GM04504 (cell line): ENCODE data around the gene SMTN.
"Not testable (repeated sequence)": the region's sequence is repeated elsewhere in the genome, so short reads cannot be mapped to it uniquely, and the experiment has no call there.

Experiments
- DNase-seq: peaks from one replicate; pipeline ENCODE4 v3.0.0-alpha.2; 2012; ENCODE audit warnings: low read depth

The SMTN gene

DNA sequence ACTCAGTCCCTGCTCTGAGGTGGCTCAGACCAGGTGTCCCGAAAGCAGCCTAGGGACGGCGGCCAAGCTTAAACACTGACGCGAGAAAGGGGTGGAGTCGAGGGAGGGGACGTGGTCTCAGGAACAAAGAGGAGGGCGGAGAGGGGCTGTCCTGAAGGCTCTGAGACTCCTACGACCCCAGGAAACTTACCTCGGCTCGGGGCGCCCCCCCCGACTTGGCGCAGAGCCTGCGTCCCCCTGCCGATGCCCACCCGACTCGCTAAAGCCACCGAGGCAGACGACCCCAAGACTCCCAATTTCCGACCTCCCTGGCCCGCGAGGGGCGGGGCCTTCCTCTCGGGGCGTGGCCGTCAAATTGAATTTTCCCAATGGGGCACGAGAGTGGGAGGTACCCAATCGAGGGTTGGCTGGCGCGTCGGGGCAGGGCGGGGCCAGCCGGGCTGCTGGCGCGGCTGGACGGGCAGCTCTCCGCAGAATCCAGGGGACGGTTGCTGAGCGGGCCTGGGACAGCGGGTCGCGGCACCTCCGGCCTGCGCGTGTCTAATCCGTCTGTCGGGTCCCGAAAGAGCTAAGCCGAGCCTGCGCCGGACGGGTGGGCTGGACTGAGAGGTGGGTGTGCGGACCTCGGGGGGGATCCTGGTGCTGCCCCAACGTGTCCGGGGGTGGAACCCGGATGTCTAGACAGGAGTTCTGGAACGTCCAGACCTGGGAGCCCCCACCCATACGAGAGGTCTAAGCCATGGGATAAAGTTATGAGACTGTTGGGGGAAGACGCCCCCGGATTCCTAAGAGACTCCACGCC lies at the start of gene SMTN:
Gene SMTN, plus strand, starts transcription at position 471 of the 802 bp plus-strand sequence. CDS start 1,941 bp downstream, outside the sequence.
- DNase-seq = peak; percentile 82

DNA sequence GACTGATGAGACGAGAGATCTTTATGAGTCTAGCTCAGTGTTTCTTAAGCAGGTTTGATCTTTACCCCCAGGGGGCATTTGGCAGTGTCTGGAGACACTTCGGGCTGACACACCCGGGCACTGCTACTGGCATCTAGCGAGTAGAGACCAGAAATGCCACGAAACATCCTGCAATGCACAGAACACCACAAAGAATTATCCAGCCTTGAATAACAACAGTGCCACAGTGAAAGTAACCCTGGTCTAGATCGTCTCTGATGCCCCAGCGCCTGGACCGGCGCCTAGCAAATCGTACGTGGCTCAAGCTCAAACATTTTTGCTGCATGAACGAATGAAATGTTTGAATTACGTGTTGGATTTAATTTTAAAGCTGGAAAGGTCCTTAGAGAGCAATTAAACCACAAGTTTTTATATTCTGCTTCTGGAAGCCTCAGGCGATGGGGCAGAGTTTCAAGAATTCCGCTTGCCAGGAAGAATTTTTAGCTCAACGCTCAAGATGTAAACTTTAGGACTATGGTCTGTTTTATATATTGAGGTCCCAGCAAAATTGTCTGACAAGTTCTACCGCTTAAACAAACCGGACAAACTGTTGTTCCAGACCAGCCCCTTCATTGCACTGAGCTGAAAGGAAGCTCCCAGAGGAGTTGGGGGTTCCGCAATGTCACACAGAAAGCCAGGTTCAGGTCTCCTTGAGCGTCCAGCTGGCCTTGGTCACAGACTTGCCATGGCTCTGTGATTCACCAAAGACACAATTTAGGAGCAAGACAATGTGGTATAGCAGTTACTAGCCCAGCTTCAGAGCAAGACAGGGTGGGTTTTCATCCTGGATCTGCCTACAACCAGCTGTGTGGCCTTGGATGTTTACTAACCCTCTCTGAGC lies 44.2 kb upstream of the SMTN start:
- DNase-seq = peak; percentile 82

DNA sequence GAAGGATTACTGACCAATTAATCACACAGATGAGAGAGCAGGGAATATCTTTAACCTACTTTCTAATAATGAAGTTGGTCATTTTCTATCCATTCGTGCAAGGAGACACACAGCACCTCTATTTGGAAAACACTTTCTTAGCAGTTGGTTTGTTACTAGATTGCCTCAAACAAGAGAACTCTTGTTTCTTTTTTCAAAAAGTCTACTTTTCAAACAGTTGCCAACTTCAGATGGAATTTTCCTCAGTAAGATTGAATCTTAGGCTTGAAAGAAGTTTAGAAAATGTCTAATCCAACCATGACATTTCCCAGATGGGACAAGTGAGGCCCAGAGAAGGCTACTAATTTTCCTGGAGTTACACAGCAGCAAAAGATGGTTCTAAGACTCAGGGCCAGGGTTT lies 42.4 kb upstream of the SMTN start:
- DNase-seq = no peak

GRCh38 chr22:31039393-31039792 lies 41.7 kb upstream of the SMTN start:
- DNase-seq = peak; percentile 64

DNA sequence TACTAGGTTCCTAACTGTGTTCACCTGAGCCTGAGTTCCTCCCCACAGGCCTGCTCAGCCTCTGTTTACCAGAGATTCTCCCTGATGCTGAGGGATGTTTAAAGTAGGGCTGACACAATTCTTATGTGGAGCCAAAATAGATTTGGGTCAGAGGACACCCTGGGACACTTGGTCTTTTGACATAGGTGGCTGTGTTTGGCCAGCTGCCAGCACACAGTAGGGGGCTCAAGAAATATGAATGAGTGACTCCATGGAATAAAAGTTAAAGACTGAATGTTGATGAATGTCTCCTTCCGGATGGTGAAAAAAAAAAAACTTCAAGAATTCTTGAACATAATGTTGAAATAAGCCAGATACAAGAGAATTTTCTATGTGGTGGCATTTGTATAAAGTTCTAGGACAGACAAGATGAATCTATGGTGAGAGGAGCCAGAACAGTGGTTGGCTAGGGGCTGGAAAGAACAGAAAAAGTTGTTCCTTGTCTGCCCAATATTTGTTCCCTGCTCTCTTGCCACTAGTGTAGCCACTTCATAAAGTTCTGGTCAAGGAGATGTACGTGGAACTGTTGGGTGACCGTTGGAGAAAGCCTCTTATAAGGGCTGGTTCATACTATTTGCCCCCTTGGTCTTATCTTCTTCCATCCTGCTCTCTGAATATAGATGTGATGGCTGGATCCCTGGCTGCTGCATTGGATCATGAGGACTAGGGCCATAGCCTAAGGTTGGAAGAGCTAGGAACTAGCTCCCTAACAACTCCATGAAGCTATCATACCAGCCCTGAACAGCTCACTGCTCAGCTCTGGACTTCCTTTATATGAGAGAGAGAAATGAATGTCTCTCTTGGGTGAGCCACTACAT lies 40.3 kb upstream of the SMTN start:
- no peak for DNase-seq

- DNase-seq = peak; percentile 50
Observed at GRCh38 chr22:31044262-31044861, 36.8 kb upstream of the SMTN start.

DNA sequence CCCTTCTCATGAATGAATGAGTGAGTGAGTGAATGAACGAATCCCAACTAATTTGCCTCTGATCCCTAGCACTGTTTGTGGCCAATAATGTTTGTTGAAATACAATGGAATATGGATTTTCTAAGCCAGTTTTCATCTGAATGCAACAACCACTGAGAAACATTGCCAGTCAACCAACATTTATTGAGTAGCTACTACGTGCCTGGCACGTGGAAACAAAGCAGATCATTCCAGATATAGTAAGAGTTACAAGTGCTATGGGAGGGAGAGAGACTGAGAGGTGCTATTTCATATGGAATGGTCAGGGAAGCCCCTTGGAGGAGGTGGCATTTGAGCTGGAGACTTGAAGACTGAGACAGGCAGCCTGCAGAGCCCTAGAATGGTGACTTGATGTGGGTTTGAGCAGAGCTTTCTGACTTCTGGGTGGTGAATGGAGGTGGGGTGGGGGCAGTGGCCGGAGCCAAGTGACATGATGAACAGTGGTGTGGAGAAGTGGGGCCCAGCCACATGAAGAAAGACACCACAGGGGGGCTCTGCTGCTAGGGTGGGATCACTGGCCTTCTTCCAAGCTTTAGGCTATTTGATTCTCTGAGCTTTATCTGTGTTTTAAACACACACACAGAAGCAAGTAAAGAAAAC lies 35.1 kb upstream of the SMTN start:
- DNase-seq = no peak

- no peak for DNase-seq
Observed at GRCh38 chr22:31046539-31047226, 34.4 kb upstream of the SMTN start.

- DNase-seq = no peak
Observed at GRCh38 chr22:31048570-31048969, 32.5 kb upstream of the SMTN start.

DNA sequence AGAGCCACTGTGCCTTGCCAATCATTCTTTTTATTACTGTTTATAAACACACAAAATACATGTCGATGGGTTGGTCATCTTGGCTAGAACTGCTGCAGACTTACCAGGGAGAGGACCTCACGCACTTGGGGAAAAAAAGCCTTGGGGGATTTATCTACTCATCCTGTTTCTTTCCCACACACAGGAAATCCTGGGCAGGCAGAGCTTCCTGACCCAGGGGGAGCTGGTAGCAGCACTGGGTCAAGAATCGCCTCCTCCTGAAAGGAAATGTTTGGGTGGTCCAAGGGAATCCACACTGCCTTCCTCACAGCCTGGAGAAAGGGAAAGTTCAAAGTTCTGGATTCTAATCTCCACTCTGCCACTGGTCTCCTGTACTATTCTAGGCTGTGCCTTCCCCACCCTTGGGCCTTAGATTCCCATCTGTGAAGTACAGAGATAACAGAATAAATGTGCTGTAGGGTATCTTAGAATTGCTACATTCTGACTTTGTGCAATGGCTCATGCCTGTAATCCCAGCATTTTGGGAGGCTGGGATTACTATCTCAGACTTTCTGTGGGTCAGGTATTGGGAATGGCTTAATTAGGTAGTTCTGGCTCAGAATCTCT lies 31.2 kb upstream of the SMTN start:
- no peak for DNase-seq

GRCh38 chr22:31055117-31055634 lies 25.9 kb upstream of the SMTN start:
- no peak for DNase-seq

DNA sequence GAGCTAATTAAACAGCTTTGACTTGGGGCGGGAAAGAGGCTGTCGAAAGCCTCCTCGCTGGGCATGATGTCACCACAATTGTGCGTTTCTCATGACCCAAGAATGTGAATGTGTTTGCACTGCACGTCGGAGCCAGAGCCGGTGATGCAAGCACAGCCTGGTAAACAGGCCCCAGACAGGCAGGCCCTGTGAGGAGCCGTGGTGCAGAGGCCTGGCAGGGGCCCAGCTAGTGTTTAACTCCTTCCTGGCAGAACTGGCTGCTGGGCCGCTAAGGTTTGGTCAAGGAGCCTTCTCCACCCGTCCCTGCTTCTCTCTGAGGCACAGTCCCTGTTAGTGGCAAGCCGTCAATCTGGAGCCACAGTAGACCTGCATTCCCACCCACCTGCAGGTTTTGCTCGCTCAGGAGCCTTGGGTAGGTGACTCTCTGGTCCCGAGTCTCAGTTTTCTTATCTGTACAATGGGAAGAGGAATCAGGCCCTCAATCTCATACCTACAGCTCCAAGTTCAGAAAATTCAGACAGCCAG lies 25.4 kb upstream of the SMTN start:
- DNase-seq = peak; percentile 92

- DNase-seq = no peak
Observed at GRCh38 chr22:31056986-31057599, 24.0 kb upstream of the SMTN start.

GRCh38 chr22:31059663-31060062 lies 21.5 kb upstream of the SMTN start:
- DNase-seq = not testable (repeated sequence)

- no peak for DNase-seq
Observed at GRCh38 chr22:31062566-31063230, 18.4 kb upstream of the SMTN start.

GRCh38 chr22:31064369-31064768 lies 16.7 kb upstream of the SMTN start:
- DNase-seq = no peak

DNA sequence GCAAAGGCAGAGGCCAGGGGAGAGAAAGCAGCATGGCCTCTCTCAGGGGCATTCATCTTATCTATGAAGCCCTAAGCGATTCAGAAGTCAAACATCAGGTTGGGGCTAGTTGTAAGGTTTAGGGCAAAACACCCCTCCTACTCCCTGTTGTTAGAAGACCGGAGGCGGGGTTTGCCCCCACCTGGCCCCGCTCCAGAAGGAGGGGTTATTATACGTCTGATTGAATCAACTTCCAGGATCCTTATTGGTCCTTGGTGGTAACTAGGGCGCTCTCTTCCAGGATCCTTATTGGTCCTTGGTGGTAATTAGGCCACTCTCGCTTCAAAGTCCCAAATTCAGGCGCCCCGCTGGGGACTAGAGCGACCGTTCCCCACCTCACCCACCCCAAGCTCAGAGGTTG lies 12.1 kb upstream of the SMTN start:
- no peak for DNase-seq

DNA sequence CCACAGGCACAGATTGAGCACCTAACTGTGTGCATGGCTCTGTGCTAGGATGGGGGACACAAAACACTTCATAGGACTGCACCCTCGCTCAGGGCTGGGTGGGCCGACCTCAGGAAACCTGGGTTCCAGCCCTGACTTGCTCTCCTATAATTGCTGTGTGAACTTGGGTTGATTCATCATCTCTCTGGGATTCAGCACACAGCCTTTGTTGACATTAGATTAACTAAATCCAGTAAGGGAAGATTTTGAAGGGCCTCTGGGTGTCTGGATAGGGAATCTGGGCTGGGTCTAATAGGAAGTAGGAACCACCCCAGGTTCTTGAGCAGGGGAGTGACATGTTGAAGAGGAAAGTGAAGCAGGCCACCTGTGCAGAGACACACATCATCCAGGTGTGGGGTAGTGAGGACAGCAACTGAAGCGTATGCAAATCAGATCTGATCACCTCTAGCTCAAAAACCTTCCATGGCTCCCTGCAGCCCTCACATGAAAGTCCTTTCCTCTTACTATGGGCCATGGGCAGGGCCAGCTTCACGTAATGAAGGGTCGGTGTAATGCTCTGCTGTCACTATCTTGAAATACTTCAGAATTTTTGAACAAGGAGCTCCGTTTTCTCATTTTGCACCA lies 11.3 kb upstream of the SMTN start:
- not testable (repeated sequence) for DNase-seq
